Fibroblast of the conjunctiva (primary cell): ENCODE data around the gene OSBP2.
"Not testable (repeated sequence)": the region's sequence is repeated elsewhere in the genome, so short reads cannot be mapped to it uniquely, and the experiment has no call there.

ENCODE experiments used
- DNase-seq: peaks from one replicate; pipeline ENCODE4 v3.0.0-alpha.2; 2010; ENCODE audit warnings: low read depth

Gene OSBP2

DNA sequence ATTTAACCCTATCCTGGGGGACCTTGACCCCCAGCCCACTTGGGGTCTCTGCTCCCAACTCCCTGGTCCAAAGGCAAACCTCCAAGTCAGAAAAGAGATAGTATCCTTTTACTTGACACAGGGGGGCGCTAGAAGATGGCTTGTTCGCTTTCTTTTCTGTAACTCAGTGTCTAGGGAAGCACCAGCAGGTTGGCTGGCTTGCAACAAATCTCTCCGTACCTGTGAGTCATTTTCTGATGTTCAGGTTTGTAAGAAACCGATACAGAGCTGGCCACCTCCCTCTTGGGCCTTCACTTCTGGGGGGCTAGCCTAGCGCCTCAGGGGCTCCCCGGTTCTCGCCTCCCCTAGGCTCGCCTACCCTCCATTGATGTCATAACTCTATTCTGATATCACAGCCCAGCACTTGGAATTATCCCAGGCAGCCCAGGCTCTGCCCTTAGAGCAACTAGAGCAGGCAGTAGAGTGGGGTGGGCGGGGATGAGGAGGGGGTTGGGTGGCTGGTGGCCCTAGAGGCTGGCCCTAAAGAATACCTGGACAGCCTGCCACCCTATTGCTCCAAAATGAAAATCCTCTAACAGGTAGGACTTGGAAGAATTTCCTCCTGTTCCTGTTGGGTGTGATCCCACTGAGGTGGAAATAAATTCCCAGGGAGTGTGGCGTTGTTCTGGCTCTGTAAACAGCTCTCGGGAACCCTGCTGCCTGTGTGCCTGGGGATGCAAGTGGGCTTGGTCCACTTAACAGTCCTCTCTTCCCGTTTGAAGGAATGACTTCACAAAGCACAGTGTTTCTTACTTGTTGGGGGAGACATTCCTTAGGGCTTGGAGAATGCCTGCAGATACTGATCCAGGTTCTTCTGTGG, 69.4 kb downstream of the OSBP2 start:
- peak; percentile 74 for DNase-seq

DNA sequence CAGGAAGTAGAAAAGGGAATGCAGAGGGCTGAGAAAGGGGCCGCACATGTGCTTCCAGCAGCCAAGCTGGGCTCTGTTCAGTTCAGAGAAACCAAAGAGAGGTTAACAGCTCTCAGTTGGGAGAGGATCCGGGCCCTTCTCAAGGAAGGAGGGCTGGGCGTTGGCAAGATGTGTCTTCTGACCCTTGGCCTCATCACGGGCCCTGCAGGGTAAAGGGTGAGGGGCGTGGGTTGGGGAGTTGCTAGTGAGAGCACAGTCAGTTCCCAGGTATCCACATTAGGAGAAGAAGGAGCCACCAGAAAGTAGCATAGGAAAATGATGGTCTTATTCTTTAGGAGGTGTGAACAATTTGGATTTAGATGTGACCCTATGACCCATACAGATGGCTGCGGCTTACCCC, 73.0 kb downstream of the OSBP2 start:
- DNase-seq, result no peak

DNA sequence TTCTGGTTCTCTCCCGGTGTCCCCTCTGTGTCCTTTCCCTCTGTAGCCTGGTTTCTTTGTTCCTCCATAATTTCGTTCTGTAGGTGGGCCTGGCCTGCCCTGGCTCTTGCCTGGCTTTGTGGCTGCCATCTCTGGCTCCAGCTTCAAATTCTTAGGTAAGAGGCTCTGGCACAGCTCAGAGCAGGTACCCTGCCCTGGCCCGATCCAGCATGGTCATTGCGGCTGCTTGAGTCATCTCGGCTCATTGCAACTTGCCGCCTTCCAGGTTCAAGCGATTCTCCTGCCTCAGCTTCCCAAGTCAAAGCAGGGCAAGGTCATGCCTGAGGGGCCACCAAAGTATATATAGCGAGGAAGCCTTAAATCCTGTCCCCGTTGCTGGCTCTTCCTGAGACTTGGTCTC, 76.0 kb downstream of the OSBP2 start:
- DNase-seq, result no peak

DNA sequence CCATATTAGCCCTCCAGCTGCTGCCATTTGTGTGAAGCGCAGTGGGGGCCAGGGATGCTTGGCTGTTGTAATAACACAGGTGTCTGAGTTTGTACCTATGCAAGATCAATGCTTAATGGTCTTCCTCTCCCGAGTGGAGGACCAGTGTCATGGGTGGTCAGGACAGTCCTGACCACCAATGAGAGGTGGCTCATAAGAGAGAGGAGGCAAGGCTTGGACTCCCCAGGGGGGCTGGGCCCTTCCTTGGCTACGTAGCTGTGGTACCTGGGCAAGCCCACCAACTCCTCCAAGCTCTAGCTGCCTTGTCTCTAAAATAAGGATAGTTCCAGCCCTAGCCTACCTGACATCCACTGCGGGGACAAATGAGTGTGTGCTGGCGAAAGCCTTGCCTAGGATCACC, 79.2 kb downstream of the OSBP2 start:
- no peak for DNase-seq

DNA sequence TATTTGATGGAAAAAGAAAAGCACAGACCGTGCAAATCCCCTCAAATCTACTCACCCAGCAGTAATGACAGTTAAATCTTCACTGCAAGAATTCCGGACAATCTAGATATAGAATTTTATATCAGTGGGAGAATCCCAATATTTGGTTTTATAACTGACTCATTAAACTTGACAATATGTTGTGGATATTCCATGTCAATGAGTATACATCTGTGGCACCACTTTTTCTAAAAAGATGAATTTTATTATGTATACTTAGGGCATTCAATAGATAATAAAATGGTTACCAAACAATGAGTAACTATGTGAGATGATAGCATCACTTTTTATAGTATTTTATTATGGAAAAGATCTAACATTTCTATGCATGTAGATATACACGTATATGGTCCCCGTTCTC, 79.9 kb downstream of the OSBP2 start:
- DNase-seq, result no peak

DNA sequence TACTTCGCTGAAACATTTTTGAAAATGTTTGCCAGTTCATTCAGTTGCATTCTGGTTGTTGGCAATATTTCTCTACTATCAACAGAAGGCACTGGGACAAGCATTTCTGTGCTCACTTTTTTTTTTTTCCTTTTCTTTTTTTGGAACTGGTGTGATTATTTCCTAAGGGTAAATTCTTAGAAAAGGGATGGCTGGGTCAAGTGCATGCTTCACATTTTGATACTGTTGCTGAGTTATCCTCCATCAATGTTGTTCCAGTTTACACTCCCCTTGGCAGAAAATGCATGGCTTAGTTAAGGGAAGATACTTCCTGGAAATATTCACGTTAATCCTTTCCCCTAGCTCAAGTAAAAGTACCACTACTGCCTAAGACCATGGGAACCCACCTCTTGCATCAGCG, 81.8 kb downstream of the OSBP2 start:
- no peak for DNase-seq

DNA sequence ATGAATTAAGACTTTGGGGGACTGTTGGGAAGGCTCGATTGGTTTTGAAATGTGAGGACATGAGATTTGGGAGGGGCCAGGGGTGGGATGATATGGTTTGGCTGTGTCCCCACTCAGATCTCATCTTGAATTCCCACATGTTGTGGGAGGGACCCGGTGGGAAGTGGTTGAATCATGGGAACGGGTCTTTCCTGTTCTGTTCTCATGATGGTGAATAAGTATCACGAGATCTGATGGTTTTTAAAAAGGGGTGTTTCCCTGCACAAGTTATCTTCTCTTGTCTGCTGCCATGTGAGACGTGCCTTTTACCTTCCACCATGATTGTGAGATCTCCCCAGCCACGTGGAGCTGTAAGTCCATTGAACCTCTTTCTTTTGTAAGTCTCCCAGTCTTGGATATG, 82.5 kb downstream of the OSBP2 start:
- DNase-seq, result not testable (repeated sequence)

DNA sequence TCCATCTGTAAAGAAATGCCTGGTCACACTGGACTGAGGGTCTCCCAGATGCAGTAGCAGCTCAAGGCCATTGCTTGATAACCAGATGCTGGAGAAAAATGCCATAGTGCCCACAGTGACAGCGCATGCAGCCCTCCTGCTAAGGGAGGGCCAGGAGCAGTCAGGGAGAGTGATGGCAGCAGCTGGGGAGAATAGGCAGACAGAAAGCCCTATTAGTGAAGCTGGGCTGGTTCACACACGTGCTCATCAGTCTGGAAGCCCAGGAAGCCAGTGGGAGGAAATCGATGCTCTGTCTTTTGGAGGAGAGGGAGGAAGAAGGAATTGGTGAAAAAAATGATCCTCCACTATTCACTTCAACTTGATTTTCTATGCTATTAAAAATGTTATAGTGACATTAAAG, 82.9 kb downstream of the OSBP2 start:
- DNase-seq, result no peak

DNA sequence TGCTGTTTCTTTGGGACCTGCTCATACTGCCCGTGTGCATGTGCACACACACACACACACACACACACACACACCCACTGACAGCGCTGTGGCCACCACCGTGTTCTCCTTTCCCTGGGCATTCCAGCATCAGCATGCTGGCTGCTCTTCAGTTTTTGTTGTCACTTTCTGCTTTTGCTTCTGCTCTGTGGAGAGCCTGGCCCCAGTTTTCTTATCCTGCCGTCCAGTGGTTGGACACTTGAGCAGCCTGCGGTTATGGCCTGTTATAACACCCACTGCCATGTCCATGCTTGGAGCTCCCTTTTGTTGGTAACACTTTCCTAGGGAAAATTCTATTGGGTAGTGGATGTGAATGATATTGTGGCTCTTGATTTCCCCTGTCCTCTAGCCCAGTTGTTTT, 83.6 kb downstream of the OSBP2 start:
- DNase-seq, result no peak

DNA sequence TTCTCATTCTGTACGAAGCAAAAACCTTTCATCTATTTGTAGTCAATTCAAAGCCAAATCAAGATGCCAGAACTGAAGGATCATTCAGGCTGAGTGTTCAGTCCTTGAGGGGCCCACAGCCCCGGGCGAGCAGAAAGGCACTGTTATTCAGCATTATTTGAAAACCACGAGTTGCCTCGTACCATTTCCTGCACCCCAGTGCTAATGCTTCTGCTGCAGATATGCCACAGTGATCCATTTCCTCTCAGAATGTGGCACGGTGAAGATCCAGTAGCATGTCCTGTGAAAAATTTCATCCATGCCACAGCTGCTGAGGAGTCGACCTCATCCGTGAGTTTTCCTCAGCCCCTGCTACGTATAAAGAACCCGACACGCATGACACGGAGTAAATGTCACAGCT, 85.4 kb downstream of the OSBP2 start:
- no peak for DNase-seq

DNA sequence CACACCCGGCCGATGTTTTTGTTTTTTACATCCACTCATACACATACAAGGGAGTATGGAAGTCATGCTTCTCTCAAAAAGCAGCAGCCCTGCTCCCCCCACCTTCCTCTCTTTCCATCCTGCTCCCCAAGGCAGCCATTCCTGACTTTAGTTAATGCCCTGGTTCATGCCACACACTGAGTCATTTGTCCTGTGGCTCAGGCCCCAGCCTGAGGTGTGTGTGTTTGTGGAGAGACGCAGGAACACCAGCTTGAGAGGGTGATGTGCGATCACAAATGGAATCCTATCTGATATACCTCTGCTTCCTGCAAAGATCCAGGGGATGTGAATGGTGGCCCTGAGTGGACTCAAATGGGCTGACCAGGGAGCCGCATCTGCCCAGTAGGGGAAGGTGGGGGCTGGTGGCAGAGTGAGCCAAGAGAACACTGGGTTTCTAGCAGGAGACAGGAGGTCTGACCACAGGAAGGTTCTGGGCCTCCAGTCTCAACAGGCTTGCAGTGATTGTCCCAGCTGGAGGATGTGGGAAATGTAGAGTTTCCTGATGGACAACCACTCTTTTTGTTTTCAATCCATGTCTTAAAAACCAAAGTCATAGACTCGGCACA, 86.7 kb downstream of the OSBP2 start:
- no peak for DNase-seq

DNA sequence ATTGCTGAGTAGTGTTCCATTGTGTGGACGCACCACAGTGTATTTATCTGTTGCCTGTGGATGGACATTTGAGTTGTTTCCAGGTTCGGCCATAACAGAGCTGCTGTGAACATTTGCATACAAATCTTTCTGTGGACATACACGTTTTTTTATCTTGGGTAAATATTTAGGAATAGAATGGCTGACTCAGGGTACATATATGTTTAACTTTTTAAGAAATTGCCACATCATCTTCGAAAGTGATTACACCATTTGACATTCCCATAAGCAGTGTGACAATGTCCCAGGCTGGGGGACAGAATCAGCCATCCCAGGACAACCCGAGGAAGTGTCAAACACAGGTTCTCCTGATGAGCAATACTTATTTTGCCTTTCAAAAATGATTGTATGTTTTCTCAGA, 87.9 kb downstream of the OSBP2 start:
- no peak for DNase-seq

DNA sequence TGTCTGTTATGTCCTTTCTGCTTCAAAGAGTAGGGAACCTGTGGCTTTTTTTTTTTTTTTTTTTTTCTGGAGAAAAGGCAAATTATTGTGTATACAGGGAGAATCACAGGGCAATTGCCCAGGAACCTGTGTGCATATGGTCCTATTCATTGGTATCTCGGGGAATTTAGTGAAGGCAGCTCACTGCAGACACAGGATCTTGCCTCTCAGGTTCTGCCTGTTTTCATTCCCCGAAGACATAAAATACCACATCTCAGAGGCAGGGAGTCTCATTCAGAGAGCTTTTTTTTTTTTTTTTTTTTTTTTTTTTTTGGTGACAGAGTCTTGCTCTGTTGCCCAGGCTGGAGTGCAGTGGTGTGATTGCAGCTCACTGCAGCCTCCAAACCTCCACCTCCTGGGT, 88.3 kb downstream of the OSBP2 start:
- no peak for DNase-seq

DNA sequence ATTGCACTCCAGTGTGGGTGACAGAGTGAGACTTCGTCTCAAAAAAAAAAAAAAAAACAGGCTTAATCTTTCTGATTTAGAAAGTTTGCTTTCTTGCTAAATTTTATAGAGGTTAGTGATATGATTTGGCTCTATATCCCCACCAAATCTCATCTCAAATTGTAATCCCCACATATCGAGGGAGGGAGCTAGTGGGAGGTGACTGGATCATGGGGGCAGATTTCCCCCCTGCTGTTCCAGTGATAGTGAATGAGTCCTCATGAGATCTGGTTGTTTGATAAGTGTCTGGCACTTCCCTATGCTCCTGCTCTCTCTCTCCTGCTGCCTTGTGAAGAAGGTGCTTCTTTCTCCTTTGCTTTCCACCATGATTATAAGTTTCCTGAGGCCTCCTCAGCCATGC, 90.9 kb downstream of the OSBP2 start:
- DNase-seq, result no peak

DNA sequence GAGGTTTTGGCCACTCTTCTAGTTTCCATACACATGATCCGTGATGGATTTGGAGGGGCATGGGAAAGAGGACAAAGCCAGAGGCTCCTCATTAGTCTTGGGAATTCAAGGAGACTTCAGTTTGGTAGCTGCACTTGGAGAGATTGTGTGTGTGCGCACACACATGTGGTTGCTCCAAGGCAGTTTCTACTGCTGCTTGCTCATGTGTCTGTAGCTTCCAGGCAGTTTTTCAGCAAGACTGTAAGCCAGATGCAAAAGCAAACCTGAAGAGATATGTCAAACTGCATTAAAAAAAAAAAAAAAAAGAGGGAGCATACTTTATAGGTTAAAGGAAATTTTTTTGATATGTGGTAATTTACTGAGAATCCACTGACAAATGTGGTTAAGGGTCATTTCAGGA, 95.7 kb downstream of the OSBP2 start:
- no peak for DNase-seq

DNA sequence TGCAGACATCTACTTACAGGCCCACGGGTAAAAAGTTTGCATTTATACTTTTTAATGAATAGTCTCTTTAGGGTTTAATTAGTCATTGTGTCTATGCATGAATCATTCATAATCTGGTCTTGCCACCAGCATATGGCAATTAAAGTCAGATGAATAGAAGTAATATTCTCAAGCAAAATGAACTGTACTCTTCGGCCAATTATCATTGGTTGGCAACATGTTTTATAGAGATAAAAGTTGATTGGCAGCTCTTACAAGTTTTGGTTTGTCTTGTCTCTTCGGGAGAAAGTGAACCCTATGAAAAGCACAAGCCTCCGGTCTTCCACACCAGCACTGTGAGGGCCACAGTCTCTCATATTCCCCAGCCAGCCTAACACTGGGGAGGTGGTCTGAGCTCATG, 97.8 kb downstream of the OSBP2 start:
- DNase-seq, result no peak

DNA sequence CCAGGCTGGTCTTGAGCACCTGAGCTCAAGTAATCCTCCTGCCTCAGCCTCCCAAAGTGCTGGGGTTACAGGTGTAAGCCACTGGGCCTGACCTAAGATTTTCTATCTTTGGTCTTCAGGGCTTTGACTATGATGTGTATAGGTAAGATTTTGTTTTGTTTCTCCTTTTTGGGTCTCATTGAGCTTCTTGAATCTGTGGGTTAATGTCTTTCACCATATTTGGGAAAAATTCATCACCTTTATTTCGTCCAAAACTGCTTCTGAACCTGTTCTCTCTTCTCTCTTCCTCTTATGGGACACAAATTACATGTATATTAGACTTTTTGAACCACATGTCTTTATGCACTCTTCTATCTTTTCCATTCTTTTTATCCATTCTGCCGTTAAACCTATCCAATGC, 100.4 kb downstream of the OSBP2 start:
- DNase-seq, result no peak

DNA sequence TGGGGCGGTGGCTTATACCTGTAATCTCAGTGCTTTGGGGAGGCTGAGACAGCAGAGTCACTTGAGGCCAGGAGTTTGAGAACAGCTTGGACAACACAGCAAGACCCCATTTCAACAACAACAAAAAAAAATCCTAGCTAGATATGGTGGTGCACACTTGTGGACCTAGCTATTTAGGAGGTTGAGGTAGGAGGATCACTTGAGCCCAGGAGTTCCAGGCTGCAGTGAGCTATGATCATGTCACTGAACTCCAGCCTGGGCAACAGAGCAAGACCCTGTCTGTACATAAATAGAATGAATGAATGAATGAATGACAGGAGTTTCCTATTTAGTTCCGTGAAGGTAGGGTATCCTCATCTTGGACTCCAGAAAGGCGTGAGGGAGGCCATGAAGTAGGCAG, 107.0 kb downstream of the OSBP2 start:
- no peak for DNase-seq

DNA sequence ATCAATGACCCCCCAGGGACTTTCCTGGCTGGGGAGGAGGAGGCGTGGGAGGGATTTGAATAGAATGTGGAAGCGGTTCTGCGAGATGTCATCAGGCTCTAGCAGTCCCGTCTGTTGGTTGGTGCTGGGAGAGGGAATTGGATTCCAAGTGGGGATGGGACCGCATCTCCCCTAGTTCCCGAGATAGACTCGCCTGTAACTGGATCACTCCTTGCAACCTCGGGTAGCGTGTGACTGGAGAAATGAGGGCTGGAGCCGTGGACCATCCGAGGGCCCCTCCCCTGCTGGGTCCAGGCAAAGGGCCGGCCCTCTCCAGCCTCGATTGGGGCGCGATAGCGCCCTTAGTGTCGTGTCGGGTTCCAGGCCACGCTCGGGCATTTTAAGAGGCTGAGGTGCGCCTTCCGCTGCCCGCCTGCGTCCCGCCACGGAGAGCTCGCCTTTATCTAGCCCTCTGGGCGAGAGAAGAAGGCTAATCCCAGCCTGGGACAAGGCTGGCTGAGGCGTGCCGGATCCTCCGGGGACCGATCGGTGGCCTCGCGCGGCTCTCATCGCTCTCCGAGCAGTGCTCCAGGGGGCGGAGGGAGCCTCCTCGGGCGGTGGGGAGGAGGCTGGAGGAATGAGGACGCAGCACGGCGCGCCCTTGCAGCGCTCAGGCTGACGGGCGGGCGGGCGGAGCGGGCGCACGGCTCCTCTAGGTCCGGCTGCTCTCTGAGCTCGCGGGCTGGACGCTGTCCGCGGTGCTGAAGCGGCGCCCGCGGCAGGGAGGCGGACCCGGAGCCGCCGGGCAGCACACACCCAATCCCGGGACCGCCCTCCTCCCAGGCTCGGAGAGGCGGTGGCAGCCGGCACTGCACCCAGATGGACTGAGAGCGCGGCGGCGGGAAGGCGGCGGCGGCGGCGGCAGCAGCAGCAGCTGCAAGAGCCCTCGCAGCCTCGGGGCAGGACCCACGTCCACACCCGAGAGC, 107.8 kb downstream of the OSBP2 start:
- peak; percentile 79 for DNase-seq

DNA sequence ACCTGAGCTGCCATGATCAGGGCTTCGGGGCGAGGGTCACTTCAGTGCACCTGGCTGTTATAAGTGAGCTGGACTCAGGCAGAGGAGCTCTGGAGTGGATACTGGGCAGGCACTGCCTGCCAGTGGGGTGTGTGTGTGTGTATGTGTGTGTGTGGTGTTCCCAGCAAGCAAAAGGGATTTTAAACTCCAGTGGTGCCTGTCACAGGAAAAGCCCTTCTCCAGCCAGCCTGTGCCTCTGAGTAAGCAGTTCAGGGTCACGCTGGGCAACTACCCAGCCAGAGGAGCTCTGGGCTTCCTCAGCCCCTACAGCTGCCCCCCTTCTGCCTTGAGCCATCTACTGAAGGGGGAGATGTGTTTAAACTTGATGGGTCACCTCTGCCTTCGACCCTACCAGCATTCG, 109.0 kb downstream of the OSBP2 start:
- DNase-seq, result no peak

DNA sequence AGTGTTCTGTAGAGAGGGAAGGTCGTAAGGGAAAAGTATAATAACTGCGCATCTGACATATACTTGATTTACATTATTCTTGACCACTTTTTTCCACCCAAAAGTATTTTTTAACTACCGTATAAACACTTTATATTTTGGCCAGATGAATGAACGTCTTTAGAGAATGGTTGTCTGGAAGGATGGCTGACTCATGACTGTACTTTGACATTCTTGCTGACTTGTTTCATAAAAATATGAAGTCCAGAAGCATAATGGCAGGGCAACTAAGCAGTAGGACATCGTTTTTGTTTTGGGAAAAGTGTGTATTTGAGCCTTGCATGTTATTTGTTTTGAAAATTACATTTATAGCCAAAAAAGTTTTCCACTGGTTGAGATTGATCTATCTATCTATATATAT, 110.0 kb downstream of the OSBP2 start:
- DNase-seq, result no peak

DNA sequence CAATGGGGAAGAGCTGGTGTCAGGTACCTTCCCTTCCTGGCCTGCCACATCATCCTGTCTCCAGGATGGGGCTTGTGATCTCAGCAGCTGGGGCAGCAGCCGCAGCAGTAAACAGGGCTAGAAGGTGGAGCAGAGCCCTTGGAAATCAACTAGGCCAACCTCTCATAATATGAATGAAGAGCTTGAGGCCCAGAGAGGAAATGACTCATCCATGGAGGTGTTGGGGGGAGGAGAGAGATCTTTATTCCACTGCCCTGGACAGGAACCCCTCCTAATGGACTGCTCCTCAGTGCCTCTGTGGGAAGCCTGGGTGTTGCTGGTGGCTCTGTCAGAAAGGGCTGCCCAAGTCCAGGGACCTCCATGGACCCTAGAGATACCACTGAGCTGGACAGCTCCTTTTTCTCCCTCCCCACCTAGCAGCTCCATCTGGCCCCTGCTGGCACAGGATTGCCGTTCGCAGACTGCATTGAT, 111.8 kb downstream of the OSBP2 start:
- DNase-seq, result no peak

DNA sequence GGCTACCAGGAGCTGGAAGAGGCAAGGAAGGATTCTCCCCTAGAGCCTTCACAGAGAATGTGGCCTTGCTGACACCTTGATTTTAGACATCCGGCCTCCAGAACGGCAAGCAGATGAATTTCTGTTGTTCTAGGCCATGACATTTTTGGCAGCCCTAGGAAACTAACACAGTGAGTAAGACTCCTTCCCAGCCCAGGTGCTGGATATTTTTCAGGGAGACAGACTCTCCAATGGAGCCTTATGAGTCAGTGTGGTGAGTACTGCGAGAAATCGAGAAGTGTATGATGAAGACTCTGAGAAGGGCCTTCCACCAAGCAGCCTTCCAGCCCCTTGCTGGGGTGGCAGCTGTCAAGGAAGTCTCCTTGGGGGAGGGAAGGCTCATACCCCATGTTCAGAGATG, 114.4 kb downstream of the OSBP2 start:
- no peak for DNase-seq
